Left renal pelvis (tissue), 4 donors: ENCODE data around the gene HOMER3. TPM values are rescaled to one million over a fixed set of nuclear protein-coding genes. Genes with fewer than 3 reads are reported as not detected.

ENCODE experiments used
- DNase-seq, 4 donors: peaks; one replicate each; pipeline ENCODE4 v3.0.0-alpha.2; 2013; ENCODE audit warnings: low read depth in 4 of 4, low spot score in 3 of 4
- polyA plus RNA-seq, 4 donors: library from polyadenylated mRNA; unstranded; fragments of 120-200 nt; gene quantifications; one replicate each; pipeline ENCODE4 v1.2.1, GENCODE V29; 2013; ENCODE audit not compliant: insufficient read length in 4 of 4

HOMER3 gene
- polyA plus RNA-seq, 4 donors, result 44.3 to 77.7 (median 51.1) TPM

DNA sequence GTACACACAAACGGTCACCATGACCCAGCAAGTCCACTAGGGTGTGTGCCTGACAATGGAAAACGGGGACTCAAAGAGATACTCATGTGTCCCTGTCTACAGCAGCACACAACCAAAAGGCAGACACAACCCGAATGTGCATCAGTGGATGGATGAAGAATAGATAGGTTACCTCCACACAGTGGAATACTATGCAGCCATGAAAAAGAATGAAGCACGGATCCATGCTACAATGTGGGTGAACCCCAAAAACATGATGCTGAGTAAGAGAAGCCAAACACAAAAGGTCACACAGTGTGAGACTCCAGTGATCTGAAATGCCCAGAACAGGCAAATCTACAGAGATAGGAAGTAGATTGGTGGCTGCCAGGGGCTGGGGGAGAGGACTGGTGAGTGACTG lies 54.0 kb downstream of the HOMER3 start:
- DNase-seq, result no peak

DNA sequence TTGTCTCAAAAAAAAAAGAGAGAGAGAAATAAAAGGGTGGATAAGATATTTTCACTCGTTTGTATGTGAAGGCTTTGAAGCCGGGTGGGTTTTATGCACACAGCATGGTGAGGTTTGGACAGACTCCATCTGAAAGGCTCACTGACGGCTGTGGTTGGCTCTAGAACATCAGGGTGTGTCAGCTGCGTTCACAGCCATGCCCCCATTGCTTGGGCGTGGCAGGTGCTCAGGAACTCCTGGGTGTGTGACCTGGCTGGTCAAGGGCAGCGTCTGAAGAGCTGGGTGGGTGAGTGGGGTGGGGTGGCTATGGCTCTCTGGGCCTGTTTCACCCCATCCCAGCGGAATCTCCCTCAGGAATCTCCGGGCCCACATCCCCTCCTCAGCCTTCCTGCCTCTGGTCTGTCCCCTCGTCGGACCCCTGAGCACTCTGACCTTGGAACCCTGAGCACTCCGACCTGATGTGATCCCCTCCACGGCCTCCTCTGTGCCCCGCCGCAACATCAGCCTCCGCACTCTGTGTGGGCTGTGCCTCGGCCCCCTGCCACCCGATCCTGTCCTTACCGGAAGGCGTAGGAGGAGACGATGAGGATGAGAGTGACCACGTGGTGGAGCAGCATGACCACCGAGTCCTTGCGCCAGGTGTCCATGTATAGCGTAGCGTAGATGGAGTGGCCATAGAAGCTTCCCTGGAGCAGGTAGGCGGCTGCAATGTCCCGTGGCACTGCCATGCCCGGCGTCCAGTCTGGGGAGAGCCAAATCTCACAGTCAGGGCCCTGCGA lies 57.3 kb downstream of the HOMER3 start:
- no peak for DNase-seq

DNA sequence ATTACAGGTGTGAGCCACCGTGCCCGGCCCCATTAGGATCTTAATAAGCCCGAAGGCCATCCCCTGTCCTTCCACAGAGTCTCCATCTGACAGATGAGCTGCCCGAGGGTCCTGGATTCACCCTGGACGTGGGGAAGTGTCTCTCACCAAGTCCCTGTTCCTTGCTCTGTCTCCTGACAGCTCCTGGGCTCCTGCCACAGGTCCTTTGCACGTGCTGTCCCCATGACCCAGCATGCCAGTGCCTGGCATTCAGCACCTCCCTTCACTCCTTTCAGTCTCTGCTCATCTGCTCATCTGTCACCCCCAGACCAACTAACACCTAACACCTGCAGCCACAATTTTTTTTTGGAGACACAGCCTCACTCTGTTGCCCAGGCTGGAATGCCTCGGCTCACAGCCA lies 59.5 kb downstream of the HOMER3 start:
- no peak for DNase-seq

DNA sequence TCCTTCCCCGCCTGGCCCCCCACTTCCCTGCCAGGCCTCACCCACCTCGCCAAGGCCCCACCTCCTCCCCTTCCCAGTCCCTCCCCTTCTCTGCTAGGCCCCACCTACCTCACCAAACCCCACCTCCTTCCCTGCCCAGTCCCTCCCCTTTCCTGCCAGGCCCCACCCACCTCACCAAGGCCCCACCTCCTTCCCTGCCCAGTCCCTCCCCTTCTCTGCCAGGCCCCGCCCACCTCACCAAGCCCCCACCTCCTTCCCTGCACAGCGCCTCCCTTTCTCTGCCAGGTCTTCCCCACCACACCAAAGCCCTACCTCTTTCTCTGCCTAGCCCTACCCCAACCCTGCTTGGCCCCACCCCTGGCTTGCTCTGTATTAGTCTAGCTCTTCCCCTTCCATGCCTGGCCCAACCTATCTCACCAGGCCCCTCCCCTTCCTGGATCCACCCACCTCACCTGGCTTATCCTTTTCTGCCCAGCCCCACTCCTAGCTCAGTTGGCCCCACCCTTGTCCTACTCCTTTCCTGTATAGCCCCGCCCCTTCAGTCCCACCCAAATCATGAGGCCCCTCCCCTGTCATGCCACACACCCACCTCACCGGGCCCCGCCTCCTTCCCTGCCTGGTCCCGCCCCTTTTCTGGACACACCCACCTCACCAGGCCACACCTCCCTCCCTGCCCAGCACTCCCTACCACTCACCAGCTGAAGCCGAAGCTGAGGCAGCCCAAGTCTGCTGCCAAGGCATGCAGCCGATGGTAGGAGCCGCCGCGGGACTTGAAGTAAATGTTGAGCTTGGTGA lies 61.2 kb downstream of the HOMER3 start:
- no peak for DNase-seq

Other genes starting within 250 kb of the HOMER3 start
- gene COMP, start 149.9 kb downstream of the HOMER3 start, polyA plus RNA-seq, result under 1 TPM; 0.20 to 0.45 (median 0.29) TPM
- gene UPF1, start 109.3 kb downstream of the HOMER3 start, polyA plus RNA-seq, result 10 to 100 TPM; 33.0 to 62.5 (median 51.6) TPM
- 1 to 10 TPM; 6.3 to 8.3 (median 6.7) TPM for gene CERS1, start 45.1 kb downstream of the HOMER3 start, polyA plus RNA-seq
- gene COPE, start 21.8 kb downstream of the HOMER3 start, polyA plus RNA-seq, result 100 to 1,000 TPM in 2 of 4 donors, 10 to 100 TPM in 2; 86.5 to 125 (median 98.0) TPM
- gene DDX49, start 21.5 kb downstream of the HOMER3 start, polyA plus RNA-seq, result 10 to 100 TPM; 33.4 to 51.5 (median 41.4) TPM
- gene SUGP2, start 92.3 kb upstream of the HOMER3 start, polyA plus RNA-seq, result 100 to 1,000 TPM in 2 of 4 donors, 10 to 100 TPM in 2; 78.4 to 133 (median 90.7) TPM
- 10 to 100 TPM; 29.8 to 44.4 (median 35.1) TPM for gene ARMC6, start 92.4 kb upstream of the HOMER3 start, polyA plus RNA-seq
- 10 to 100 TPM; 13.0 to 26.7 (median 16.8) TPM for gene SLC25A42, start 122.8 kb upstream of the HOMER3 start, polyA plus RNA-seq
- 10 to 100 TPM; 17.6 to 44.6 (median 27.1) TPM for gene TMEM161A, start 197.3 kb upstream of the HOMER3 start, polyA plus RNA-seq
- 1 to 10 TPM; 1.2 to 3.3 (median 1.6) TPM for gene MEF2B, start 229.0 kb upstream of the HOMER3 start, polyA plus RNA-seq